DND-41 (cell line): ENCODE results near the gene SLC35E2B.
"Not testable (repeated sequence)": the region's sequence is repeated elsewhere in the genome, so short reads cannot be mapped to it uniquely, and the experiment has no call there.

Experiments used
- EZH2 ChIP-seq: IDR thresholded peaks from 3 replicates; pipeline ENCODE4 v1.6.1; 2012; ENCODE audit warnings: borderline replicate concordance, low read depth, mild to moderate bottlenecking, moderate library complexity, low read length, inconsistent platforms; ENCODE audit not compliant: severe bottlenecking
- TF ChIP-seq, protein P1 (sequence below): IDR thresholded peaks from 2 replicates; pipeline ENCODE4 v1.5.1; 2012; ENCODE audit warnings: borderline replicate concordance, low read length, moderate library complexity, mild to moderate bottlenecking; ENCODE audit not compliant: poor library complexity, severe bottlenecking; ENCODE audit errors: extremely low read depth

DNA sequence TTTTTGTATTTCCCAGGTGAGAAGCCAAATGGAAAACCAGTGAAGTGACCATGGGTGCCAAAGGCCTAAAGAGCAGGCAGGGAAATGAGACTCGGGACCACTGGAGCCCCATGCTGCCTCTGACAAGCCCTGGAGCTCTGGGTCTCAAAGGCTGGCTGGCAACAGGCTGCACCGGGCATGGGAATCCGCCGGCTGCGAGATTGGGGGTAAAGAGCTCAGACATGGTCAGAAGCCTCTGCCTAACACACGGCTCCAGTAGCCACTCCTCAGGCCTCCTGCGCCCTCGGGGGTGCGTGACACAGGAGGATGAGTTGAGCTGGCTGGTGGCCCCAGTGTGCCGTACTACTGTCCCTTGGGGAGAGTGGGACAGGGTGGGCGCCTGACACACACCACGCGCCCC, 37.6 kb upstream of the SLC35E2B start:
- TF ChIP-seq, protein P1, sequence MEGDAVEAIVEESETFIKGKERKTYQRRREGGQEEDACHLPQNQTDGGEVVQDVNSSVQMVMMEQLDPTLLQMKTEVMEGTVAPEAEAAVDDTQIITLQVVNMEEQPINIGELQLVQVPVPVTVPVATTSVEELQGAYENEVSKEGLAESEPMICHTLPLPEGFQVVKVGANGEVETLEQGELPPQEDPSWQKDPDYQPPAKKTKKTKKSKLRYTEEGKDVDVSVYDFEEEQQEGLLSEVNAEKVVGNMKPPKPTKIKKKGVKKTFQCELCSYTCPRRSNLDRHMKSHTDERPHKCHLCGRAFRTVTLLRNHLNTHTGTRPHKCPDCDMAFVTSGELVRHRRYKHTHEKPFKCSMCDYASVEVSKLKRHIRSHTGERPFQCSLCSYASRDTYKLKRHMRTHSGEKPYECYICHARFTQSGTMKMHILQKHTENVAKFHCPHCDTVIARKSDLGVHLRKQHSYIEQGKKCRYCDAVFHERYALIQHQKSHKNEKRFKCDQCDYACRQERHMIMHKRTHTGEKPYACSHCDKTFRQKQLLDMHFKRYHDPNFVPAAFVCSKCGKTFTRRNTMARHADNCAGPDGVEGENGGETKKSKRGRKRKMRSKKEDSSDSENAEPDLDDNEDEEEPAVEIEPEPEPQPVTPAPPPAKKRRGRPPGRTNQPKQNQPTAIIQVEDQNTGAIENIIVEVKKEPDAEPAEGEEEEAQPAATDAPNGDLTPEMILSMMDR: not testable (repeated sequence)
- not testable (repeated sequence) for TF ChIP-seq EZH2
